WTC11 (cell line): ENCODE results near the gene FBLN5. TPM values are rescaled to one million over a fixed set of nuclear protein-coding genes. Genes with fewer than 3 reads are reported as not detected.

Source experiments
- ATAC-seq: fragments of 200-7000 bp; cut with Tn5 transposase; 2 replicates; pipeline ENCODE4 v1.10.0; 2021; ENCODE audit warnings: mild to moderate bottlenecking, moderate library complexity
- CTCF ChIA-PET: fragments of 300-600 bp; sonication (Branson Sonifier 250); formaldehyde crosslinking; loops from one replicate; lab custom pipeline; 2021; ENCODE audit warnings: antibody characterized with exemption; lab: Charles Lee
- POLR2A ChIA-PET: fragments of 350-600 bp; sonication (Branson Sonifier 250); formaldehyde crosslinking; loops from one replicate; lab custom pipeline; 2021; ENCODE audit warnings: antibody characterized with exemption; lab: Charles Lee
- DNase-seq: peaks from one replicate; pipeline ENCODE4 v3.0.0; 2021; ENCODE audit warnings: low spot score
- H3K27ac Mint-ChIP-seq: 2 replicates; pipeline ENCODE4 v1.8.0; 2021; ENCODE audit warnings: mixed read lengths
- H3K27me3 Mint-ChIP-seq: 2 replicates; pipeline ENCODE4 v1.8.0; 2021; ENCODE audit warnings: low read depth, mild to moderate bottlenecking, moderate library complexity, mixed read lengths
- H3K36me3 Mint-ChIP-seq: 2 replicates; pipeline ENCODE4 v1.8.0; 2021; ENCODE audit warnings: mixed read lengths
- H3K4me1 Mint-ChIP-seq: 2 replicates; pipeline ENCODE4 v1.8.0; 2022; ENCODE audit warnings: mixed read lengths
- H3K4me3 Mint-ChIP-seq: 2 replicates; pipeline ENCODE4 v1.8.0; 2021; ENCODE audit warnings: mild to moderate bottlenecking, moderate library complexity, mixed read lengths
- H3K9me3 Mint-ChIP-seq: 2 replicates; pipeline ENCODE4 v1.8.0; 2021; ENCODE audit warnings: mixed read lengths
- AR ChIP-seq: fragments of 250-450 bp; sonication (Bioruptor Pico); IDR thresholded peaks from 2 replicates; pipeline ENCODE4 v1.9.0; 2021; ENCODE audit warnings: mild to moderate bottlenecking
- CREB1 ChIP-seq: sonication (generic); formaldehyde crosslinking; IDR thresholded peaks from 2 replicates; pipeline ENCODE4 v1.8.0; 2023; ENCODE audit warnings: mild to moderate bottlenecking, missing genetic modification reagents
- CTCF ChIP-seq: fragments of 200-600 bp; IDR thresholded peaks from 2 replicates; pipeline ENCODE4 v1.8.0; 2022; ENCODE audit warnings: antibody characterized with exemption
- ELF4 ChIP-seq: sonication (generic); formaldehyde crosslinking; IDR thresholded peaks from 2 replicates; pipeline ENCODE4 v1.8.1; 2022; ENCODE audit warnings: low read depth, mild to moderate bottlenecking, moderate library complexity, missing genetic modification reagents
- ERG ChIP-seq: fragments of 250-450 bp; sonication (Bioruptor Pico); IDR thresholded peaks from 2 replicates; pipeline ENCODE4 v1.8.0; 2021; ENCODE audit warnings: mild to moderate bottlenecking
- ESRRA ChIP-seq: sonication (generic); formaldehyde crosslinking; IDR thresholded peaks from 2 replicates; pipeline ENCODE4 v1.8.1; 2022; ENCODE audit warnings: mild to moderate bottlenecking, missing genetic modification reagents, borderline replicate concordance
- FOXK1 ChIP-seq: sonication (generic); formaldehyde crosslinking; IDR thresholded peaks from 2 replicates; pipeline ENCODE4 v1.8.0; 2022; ENCODE audit warnings: mild to moderate bottlenecking, moderate library complexity, missing genetic modification reagents
- FOXP1 ChIP-seq: sonication (generic); formaldehyde crosslinking; IDR thresholded peaks from 2 replicates; pipeline ENCODE4 v1.8.0; 2022; ENCODE audit warnings: missing genetic modification reagents, mild to moderate bottlenecking, moderate library complexity, borderline replicate concordance
- GABPB1 ChIP-seq: sonication (generic); formaldehyde crosslinking; IDR thresholded peaks from 2 replicates; pipeline ENCODE4 v1.8.1; 2023; ENCODE audit warnings: mild to moderate bottlenecking, missing genetic modification reagents
- IRF2 ChIP-seq: sonication (generic); formaldehyde crosslinking; IDR thresholded peaks from 2 replicates; pipeline ENCODE4 v1.8.0; 2022; ENCODE audit warnings: low read depth, missing genetic modification reagents, borderline replicate concordance
- JUN ChIP-seq: sonication (generic); formaldehyde crosslinking; IDR thresholded peaks from 2 replicates; pipeline ENCODE4 v1.8.0; 2023; ENCODE audit warnings: mild to moderate bottlenecking, missing genetic modification reagents
- NR2C2 ChIP-seq: sonication (generic); formaldehyde crosslinking; IDR thresholded peaks from 2 replicates; pipeline ENCODE4 v1.8.0; 2022; ENCODE audit warnings: mild to moderate bottlenecking, missing genetic modification reagents
- OVOL2 ChIP-seq: fragments of 250-450 bp; sonication (Bioruptor Pico); IDR thresholded peaks from 2 replicates; pipeline ENCODE4 v1.9.0; 2021; ENCODE audit warnings: mild to moderate bottlenecking, borderline replicate concordance
- RELA ChIP-seq: sonication (generic); formaldehyde crosslinking; IDR thresholded peaks from 2 replicates; pipeline ENCODE4 v1.8.1; 2022; ENCODE audit warnings: missing genetic modification reagents, mild to moderate bottlenecking, borderline replicate concordance
- ZNF121 ChIP-seq: sonication (generic); formaldehyde crosslinking; IDR thresholded peaks from 2 replicates; pipeline ENCODE4 v1.8.0; 2023; ENCODE audit warnings: missing genetic modification reagents
- ZNF281 ChIP-seq: sonication (generic); formaldehyde crosslinking; IDR thresholded peaks from 2 replicates; pipeline ENCODE4 v1.8.0; 2023; ENCODE audit warnings: mild to moderate bottlenecking, missing genetic modification reagents
- ZNF396 ChIP-seq: fragments of 250-450 bp; sonication (Bioruptor Pico); IDR thresholded peaks from 2 replicates; pipeline ENCODE4 v1.8.0; 2021; ENCODE audit warnings: mild to moderate bottlenecking, moderate library complexity, borderline replicate concordance
- ZNF532 ChIP-seq: fragments of 250-450 bp; sonication (Bioruptor Pico); IDR thresholded peaks from 2 replicates; pipeline ENCODE4 v1.9.0; 2021; ENCODE audit warnings: mild to moderate bottlenecking, borderline replicate concordance
- ZSCAN18 ChIP-seq: fragments of 250-450 bp; sonication (Bioruptor Pico); IDR thresholded peaks from 2 replicates; pipeline ENCODE4 v2.1.2; 2022; ENCODE audit warnings: mild to moderate bottlenecking, moderate library complexity
- total RNA-seq: library from RNA; stranded (reverse); gene quantifications from 3 replicates; pipeline ENCODE4 v1.2.3, GENCODE V29; 2021

The FBLN5 gene
- total RNA-seq, 1 experiment from 2014 or later: 4.0 TPM

GRCh38 chr14:91897106-91897701, 50.3 kb downstream of the FBLN5 start (continued):
- TF ChIP-seq AR (CRISPR knock-in tag) (no peak), ERG (no peak), ESRRA (CRISPR knock-in tag) (no peak), FOXP1 (CRISPR knock-in tag) (no peak), ELF4 (CRISPR knock-in tag) (no peak)

- TF ChIP-seq ZNF396: no peak
- TF ChIP-seq CTCF: no peak
- TF ChIP-seq GABPB1 (CRISPR knock-in tag): no peak
- no peak for TF ChIP-seq ZSCAN18 (CRISPR knock-in tag)
- no peak for TF ChIP-seq ZNF532 (CRISPR knock-in tag)
- no peak for TF ChIP-seq ZNF121 (CRISPR knock-in tag)
- no peak for TF ChIP-seq OVOL2 (CRISPR knock-in tag)
- TF ChIP-seq CREB1: no peak
- no peak for TF ChIP-seq NR2C2 (CRISPR knock-in tag)
- TF ChIP-seq JUN (CRISPR knock-in tag): no peak
- TF ChIP-seq RELA (CRISPR knock-in tag): no peak
- TF ChIP-seq ZNF281: no peak
- TF ChIP-seq IRF2 (CRISPR knock-in tag): no peak
- no peak for TF ChIP-seq FOXK1 (CRISPR knock-in tag)
- no peak overlapping the region for H3K4me3 Mint-ChIP-seq
- DNase-seq (no peak), ATAC-seq (no peak)
- no peaks in the 10 kb centered on the region for H3K27me3 Mint-ChIP-seq
- no peaks in the 10 kb centered on the region for H3K9me3 Mint-ChIP-seq
- ChIA-PET POLR2A (no interaction called here), CTCF (interaction anchor here (1.6 to 5.8 kb wide), 3 partner anchors 15 to 37 kb away, joined by 3 to 45 read pairs (median 5); no protein-coding TSS in a partner anchor)
- no peaks in the 10 kb centered on the region for H3K36me3 Mint-ChIP-seq
- H3K4me1 Mint-ChIP-seq: peaks cover 19% of the 10 kb centered on the region
- no peak overlapping the region for H3K27ac Mint-ChIP-seq
Measured at GRCh38 chr14:91896419-91896818, 51.1 kb downstream of the FBLN5 start.
